Measurements from ENCODE around the gene CHRNA10.

CHRNA10 gene, protein sequence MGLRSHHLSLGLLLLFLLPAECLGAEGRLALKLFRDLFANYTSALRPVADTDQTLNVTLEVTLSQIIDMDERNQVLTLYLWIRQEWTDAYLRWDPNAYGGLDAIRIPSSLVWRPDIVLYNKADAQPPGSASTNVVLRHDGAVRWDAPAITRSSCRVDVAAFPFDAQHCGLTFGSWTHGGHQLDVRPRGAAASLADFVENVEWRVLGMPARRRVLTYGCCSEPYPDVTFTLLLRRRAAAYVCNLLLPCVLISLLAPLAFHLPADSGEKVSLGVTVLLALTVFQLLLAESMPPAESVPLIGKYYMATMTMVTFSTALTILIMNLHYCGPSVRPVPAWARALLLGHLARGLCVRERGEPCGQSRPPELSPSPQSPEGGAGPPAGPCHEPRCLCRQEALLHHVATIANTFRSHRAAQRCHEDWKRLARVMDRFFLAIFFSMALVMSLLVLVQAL

DNA sequence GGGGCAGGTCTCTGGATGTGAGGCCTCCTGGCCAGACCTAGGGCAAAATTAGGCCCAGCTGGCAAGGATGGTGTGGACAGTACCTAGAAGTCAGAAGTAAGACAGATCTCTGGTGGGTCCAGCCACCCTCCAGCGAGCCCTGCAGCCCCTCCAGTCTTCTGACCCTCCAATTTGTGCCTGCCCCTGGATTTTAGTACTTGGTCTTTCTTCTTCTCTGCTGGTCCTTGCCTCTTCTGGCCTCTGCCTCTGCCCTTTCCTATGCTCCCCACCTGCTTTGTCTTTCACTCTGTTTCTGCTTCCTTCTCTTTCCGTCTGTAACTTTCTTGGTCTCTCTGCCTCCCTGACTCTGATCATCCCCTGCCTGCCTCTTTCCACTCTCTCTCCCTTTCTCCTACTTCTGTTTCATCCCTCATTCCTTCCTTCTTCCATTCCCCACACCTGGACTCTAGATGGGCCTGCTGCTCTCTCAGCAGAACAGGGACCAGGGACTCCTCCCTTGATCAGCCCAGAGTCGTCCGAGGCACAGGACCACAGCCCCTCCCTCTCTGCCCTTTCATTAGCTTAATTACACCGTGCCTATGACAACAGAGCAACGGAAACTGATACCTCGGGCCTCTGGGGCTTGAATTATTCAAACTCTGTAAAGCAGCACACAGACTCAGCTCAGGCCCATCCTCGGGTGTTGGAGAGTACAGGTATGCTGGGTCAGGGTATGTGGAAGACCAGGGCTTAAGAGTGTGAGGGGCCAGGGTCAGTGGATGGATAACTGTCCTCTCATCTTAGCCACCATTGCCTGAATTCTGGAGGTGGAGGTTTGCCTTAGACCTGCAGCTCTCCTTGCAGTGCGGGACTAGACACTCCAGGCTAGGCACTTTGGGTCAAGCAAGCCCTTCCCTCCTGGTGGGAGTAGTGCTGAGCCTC is at the start of gene CHRNA10:
Gene CHRNA10 (minus strand): TSS at position 51 of the 921 bp plus-strand sequence. CDS start 72 bp downstream, outside the sequence.
- DNase-seq, result no peak

DNA sequence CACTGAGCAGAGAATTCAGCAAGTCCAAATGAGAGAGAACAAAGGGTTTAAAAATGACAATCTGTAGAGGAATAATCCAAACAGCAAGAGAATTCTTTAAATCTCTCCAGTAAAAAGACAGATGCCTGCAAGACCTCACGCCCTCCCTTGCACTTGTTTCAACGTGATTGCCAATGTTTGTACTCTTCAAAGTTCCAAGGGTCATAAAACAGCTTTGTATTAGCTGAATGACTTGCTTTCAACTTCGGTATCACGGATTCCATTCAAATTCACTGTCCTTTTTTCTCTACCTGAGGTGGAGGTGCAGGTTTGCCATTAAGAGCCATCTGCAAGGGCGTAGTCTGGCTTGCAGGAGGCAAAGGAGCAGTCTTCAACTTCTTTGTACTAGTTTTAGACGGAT is 41.1 kb upstream of the CHRNA10 start:
- no peak for DNase-seq

DNA sequence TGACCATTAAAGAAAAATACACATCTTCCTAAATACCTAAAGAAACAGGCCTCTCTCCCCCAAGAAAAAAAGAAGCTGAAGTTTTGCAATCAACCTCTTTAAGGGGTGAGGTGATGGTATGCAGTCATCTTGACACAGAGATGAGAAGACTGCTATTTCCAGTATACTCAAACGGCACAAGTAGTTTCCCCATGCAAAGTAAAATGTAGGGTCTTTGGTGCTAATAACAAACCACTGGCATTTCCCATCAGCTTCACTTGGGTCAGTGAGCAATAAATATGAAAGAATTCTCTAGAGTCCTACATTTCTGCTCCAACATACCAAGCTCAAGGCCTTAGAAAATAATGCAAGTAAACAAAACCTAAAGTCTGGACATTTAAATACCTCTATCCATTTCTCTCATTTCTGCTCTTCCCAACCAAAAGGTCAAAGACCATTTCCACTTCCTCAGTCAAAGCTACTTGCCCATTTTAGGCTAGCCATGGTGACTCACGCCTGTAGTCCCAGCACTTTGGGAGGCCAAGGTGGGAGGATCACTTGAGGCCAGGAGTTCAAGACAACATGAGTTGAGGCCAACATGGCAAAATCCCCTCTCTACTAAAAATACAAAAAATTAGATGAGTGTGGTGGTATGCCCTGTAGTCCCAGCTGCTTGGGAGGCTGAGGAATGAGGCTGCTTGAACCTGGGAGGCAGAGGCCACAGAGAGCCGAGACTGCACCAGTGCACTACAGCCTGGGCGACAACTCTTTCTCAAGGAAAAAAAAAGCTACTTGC is 39.5 kb upstream of the CHRNA10 start:
- DNase-seq, result no peak

DNA sequence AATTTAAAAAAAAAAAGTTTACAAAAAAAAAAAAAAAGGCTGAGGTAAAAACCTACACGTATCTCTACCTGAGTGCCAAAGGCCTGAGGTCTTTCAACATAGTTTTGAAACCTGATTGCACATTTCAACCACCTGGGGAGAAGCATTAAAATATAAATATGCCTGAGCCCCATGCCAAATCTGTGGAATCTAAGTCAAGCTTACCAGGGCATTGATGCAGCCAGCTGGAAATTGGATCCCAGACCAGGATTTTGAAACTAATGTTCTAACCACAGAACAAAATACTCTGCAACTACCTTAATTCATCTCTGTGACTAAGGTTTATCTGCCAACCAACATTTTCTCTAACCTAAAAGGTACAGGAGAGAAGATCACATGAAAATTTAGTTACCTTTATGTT is 38.8 kb upstream of the CHRNA10 start:
- no peak for DNase-seq

DNA sequence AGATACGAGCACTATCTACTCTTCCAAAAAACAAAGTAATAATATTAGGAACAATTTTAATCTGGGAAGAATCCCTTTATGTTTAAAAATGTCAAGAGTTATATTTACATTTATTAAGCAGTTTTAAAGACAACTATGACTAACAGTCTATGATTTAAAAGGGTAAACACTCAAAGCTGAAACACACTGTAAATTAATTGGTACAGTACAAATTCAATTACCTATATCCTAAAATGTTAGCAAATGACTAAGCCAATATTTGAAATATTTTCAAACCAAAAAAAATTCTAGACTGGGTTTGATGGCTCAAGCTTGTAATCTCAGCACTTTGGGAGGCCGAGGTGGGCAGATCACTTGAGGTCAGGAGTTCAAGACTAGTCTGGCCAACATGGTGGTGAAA is 36.0 kb upstream of the CHRNA10 start:
- no peak for DNase-seq

DNA sequence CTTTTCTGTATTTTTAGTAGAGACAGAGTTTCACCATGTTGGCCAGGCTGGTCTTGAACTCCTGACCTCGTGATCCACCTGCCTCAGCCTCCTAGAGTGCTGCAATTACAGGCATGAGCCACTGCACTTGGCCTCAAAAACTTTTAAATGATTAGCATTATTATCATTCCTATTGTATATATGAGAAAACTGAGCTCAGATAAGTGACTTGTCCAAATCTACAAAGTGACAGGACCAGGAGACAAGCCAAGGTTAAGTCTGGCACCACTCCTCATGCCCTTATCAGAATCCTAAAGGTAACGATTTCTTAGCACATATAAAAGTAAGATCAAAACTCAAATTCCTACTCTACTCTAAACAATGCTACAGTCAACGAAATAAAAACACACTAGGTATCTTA is 32.2 kb upstream of the CHRNA10 start:
- no peak for DNase-seq

DNA sequence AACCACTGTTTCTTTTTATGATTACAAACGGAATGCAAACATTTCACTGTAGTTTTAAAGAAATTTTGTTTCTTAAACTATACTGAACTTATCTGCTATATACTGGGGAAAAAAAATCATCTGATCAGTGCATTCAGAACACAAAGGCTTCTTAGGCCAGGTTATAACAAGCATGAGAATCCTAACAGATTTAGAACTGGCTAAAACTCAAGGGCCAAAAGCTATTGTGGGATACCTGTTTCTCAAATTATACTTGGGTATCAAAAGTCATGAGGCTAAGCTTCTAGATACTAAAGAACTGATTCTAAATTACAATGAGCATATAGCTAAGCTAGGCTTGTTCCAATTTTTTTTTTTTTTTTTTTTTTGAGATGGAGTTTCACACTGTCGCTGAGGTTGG is 29.7 kb upstream of the CHRNA10 start:
- DNase-seq, result no peak

DNA sequence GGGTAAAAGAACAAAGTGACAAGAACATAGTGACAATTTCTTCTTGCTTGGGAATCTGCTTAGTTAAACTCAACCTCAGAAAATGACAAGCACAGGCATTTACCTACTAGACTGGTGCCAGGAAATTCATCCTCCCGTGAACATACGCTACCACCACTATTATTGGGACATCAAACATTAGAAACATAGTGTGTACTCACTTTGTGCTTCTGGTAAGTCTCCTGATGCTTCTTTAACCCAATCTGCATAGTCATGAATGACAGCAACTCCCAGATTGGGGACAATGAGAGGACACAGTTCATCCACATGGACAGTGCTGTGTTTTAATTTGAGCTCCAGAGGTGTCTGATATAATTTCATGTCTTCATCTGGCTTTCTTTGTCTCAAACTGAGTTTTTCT is 29.2 kb upstream of the CHRNA10 start:
- DNase-seq, result no peak

DNA sequence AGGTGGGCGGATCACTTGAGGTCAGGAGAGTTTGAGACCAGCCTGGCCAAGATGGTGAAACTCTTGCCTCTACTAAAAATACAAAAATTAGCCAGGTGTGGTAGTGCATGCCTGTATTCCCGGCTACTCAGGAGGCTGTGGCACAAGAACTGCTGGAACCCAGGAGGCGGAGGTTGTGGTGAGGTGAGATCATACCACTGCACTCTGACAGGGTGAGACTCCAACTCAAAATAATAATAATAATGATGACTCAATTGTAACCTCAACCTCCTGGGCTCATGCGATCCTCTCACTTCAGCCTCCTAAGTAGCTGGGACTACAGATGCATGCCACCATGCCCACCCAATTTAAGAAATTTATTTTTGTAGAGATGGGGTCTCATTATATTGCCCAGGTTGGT is 15.6 kb upstream of the CHRNA10 start:
- DNase-seq, result no peak

DNA sequence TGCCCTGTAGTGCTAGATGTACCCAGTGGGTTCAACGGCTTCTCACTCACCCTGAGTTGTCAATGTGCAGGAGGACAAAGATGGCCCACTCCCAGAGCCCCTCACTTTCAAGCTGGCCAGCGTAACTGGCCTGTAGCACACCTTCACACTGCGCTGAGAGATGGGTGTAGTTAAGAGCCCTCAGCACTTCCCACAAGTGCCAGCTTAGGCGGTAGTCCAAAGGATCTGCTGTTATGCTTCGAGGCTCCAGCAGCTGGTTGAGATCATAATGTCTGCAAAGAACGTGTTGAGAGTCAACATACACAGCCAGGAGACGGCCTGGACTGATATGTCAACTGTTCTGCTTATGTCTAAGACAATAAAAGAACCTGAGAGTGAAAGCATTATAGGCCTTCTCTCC is 14.7 kb upstream of the CHRNA10 start:
- no peak for DNase-seq

DNA sequence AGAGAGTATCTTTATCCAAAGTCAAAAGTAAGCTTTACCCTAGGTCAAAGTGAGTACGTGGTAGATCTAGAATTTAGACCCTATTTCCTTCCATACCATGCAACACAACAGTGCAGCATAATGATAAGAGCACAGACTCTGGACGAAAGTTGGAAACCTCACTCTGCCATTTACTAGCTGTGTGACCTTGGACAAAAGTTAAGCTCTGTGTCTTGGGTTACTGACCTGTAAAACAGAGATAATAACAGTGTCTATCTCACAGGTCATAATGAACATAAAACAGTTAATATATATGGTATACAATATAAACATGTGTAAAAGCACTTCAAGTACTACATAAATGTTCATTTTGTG is 13.6 kb upstream of the CHRNA10 start:
- no peak for DNase-seq

DNA sequence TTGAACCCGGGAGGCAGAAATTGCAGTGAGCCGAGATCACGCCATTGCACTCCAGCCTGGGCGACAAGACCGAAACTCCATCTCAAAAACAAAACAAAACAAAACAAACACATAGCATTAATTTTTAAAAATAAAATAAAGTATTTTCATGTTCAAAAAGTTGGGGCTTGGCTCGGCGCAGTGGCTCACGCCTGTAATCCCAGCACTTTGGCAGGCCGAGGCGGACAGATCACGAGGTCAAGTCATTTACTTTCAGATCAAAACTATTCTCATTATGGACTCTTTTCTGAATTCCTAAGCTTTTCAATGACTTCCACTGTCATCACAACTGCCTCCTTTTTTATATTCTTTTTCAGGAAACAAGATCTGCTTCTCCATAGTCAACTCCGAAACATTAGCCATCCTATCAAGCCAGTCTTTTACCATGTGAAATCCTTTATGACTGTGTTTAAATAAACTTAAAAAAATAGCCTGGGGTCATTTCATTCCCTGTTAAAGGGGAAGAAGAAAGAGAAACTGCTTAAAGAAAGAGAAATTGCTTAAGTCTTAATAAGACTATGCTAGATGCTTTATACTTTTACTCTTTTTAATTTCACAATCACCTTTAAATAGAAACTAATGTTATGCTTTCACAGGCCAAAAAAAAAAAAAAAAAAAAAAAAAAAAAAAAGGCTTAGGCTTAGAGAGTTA is 13.1 kb upstream of the CHRNA10 start:
- no peak for DNase-seq

DNA sequence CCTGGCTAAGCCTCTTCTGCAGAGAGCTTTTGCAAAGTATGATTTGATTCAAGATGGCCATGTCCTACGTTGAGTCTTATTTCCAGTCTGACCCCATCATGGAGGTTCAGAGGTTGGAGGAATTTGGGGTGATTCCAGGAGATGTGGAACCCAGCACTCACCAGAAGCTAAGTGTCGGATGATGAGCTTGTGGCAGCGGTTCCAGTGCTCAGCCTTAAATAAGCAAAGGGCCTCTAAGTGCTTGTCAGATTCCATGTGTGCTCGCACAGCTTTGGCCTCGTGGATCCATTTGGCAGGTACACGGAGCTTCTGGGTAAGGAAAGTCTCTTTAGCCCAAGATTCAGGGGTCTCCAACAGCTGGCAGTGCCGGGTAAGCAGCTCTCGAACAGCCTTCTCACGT is 11.9 kb upstream of the CHRNA10 start:
- no peak for DNase-seq

DNA sequence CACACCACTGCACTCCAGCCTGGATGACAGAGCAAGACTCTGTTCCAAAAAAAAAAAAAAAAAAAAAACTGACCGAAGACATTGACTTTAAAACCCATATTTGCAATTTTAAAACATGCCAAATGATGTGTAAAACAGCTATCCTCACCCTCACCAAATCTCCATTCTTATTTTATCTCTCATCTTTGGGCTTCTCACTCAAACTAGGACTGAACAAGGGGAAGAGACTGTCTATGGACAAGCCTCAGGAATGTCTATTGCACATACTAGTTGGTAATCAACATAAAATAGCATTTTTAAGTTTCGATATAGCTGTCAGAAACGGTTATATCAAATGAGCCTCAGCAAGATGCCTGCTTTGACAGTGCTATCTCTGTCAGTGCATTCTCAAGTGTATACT is 7.9 kb upstream of the CHRNA10 start:
- no peak for DNase-seq

DNA sequence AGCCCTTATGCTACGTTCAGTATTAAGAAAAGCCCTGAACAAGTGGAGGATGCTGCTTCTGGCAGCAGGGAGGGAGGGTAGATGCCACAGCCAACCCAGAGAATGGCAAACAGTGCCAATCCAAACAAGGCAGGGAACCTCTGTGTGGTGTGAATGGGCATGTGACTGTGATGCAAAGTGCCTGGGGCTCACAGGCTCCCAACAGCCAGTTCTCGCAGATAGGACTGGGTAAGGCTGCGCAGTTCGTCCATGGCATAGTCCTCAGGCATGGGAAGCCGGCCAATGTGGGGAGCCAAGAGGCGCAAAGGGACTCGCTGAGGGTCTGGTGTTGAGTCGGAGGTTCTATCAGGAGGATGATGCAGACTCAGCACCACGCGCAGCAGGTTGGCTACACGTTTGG is 4.8 kb upstream of the CHRNA10 start:
- DNase-seq, result no peak

DNA sequence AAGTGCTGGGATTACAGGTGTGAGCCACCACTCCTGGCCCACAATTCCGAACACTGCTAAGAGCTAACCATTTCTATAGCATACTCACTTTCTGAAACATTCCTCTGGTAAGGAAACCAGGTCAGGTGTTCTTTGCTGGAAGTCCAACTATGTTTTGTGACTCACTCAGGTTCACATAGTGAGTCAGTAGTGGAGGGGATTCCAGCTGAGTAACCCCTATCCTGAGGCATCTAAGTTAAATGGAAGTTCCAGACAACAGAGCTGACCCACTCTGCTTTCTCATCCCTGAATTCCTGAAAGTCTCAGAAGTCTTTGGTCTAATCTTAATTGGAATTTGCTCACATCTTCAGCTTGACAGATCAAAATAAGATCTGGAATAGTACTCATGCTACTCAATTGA is 3.0 kb upstream of the CHRNA10 start:
- no peak for DNase-seq

DNA sequence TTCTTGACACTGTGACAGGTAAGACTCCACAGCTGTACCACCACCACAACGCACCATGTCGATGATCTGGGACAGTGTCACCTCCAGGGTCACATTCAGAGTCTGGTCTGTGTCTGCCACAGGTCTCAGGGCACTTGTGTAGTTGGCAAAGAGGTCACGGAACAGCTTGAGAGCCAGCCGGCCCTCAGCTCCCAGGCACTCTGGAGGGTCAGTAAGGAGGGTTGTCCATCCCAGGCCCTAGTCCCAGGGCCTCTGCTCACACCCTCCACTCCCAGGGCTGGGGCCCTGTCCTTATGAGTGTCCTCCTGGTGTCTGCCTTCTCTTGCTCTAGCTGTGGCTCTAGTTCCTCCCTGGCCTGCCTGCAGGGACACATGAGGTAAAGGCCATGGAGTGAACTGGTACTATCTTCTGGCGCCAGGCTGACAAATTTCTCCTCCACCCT is 1.4 kb downstream of the CHRNA10 start:
- no peak for DNase-seq

DNA sequence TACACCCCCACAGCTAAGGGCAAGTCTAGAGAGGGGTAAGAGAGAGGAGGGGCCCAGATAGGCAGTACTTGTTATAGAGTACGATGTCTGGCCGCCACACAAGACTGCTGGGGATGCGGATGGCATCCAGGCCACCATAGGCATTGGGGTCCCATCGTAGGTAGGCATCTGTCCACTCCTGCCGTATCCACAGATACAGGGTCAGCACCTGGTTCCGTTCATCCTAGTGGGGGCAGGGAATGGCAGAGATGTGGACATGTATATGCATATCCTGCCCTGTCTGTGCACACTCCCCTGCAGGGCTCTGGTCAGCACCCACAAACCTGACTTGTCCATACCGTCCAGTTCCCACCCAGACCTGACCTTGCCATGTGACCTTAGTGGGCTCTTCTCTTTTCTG is 2.1 kb downstream of the CHRNA10 start:
- DNase-seq, result no peak

DNA sequence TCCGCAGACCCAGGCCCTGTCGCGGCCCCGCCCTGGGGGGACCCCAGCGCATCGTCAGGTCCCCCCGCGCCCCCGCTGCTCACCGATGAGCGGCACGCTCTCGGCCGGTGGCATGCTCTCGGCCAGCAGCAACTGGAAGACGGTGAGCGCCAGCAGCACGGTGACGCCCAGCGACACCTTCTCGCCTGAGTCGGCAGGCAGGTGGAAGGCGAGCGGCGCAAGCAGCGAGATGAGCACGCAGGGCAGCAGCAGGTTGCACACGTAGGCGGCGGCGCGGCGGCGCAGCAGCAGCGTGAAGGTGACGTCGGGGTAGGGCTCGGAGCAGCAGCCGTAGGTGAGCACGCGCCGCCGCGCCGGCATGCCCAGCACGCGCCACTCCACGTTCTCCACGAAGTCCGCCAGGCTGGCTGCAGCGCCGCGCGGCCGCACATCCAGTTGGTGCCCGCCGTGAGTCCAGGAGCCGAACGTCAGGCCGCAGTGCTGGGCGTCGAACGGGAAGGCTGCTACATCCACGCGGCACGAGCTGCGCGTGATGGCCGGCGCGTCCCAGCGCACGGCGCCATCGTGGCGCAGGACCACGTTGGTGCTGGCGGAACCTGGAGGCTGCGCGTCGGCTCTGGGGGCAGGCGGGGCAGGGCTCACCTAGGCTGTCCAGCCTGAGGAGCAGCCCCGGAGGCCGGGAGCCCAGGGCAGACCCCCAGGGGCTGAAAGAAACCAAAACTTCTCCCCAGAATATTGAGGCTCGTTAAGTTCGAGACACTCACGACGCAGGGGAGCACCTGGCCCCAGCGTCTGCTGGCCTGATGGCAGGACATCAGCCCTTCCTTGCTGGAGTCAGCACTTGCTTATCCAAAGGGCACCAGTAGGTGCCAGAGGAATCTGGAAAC is 3.8 kb downstream of the CHRNA10 start:
- no peak for DNase-seq

DNA sequence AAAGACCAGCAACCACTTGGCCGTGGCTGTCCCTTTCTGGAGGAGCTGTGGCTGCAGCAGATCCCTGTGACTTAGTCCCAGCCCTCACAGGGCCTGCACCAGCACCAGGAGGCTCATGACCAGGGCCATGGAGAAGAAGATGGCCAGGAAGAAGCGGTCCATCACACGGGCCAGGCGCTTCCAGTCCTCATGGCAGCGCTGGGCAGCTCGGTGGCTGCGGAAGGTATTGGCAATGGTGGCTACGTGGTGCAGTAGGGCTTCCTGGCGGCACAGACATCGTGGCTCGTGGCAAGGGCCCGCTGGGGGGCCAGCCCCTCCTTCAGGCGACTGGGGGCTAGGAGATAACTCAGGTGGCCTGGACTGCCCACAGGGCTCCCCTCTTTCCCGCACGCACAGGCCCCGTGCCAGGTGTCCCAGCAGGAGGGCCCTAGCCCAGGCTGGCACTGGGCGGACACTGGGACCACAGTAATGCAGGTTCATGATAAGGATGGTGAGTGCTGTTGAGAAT is 5.1 kb downstream of the CHRNA10 start:
- no peak for DNase-seq

DNA sequence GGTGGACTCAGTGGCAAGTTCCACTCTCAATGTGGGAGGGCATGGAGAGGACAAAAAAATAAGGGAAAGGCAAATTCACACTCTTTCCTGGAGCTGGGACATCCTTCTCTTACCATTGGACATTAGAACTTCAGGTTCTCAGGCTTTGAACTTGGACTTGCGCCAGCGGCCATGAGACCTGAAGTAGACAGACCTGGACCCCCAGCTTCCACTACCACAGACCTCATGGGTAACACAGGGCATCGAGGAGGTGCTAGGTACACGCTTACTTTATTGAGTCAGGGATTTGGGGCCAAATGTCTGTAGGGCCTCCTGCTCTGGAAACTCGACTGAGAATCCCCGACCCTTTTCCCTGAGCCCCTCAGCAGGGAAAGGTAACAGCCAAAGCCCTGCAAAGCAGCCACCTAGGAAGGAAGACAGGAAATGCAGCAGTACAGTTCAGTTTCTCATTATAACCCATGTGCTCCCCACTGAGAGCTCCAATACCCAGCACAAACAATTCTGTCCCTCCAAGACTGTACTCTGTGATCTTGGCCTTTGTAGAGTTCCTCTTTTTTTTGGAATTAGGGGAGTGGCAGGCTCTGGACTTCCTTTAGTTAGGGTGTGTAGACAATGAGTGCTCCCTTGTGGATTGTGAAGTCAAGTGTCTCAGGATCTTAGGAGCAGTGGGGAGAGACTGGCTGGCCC is 5.7 kb downstream of the CHRNA10 start:
- DNase-seq, result no peak
